ENCODE measurements around the gene IL10RA.

The IL10RA gene

DNA sequence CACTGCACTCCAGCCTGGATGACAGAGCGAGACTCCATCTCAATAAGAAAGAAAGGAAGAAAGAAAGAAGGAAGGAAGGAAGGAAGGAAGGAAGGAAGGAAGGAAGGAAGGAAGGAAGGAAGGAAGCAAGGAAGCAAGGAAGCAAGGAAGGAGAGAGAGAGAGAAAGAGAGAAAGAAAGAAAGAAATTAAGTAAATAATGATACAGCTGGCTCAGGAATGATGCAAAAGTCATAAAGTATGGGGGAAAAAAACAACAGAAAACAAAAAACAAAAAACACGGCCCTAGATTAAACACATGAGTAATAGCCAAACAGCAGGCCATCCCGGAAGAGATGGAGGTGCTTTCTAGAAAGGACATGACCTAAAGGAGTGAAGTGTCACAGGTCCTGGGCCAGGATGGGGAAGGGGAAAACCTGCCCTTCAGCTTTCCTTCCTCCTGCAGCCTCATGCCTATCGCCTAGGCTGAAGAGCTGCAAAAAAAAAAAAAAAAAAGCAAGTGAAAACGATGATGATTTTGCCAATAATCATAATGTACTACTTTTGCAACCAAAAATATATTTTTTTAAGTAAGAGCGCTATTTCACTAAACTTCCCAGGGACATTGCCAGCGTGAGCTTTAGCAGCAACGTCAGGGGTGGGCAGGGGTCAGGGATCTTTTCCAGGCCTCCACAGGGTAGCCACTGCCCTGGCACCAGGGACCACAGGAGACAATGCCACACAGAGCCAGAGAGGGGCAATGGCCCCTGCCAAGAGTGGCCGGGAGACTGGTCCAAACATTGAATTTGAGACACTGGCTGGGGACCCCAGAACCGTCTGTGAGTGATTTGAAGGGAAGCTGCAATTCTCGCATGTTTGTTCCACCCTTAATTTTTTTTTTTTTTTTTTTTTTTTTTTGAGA lies 62.5 kb downstream of the IL10RA start:
- DNase-seq: no peak

DNA sequence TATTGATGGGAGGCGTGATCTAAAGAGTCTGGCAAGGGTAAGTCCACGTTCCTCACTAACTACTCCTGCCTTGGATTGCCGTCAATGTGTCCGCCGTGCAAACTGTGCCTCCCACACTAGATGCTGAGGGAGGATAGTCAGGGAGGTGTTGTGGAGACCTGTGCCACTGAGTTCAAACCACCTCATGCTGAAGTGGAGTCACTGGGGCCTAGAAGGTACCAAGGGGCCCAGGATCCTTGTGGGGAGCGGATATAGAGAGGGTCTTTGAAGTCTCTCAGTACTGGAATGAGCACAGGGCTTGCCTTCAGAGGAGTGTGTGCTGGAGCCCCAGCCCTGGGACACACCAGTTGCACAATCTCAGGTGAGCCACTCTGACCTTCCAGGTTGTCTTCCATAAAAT lies 63.6 kb downstream of the IL10RA start:
- no peak for DNase-seq

DNA sequence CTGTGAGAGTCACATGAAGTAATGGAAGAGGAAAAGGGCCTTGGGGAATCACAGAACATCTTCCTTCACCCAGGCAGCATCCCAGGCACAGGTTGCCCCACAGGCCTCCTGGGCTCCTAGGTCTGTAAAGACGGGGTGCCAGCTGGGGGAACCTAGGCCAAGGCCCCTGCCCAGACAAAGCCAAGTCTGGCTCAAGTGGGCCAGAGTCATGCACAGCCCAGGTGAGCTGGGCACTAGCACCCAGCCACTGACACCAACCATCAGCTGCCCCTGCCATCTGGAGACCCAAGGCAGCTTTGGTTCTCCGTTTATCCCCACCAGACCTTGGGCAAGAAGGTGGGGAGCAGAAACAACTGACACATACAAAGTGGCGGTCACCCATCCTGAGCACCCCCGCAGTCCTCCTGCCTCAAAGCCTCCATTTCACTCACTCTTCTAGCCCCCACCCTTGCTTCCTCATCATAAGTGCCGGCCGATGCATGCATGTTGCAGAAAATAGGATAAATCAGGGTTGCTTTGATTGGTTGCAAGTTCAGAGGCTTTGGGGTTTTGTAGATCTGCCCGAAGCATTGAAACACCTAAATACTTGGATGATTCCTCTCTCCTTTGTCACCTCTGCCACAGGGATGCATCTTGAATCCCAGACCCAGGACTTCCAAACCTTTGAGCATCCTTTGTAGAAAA lies 64.2 kb downstream of the IL10RA start:
- no peak for DNase-seq
